CD14-positive monocyte (primary cell): ENCODE measurements around the gene FGF4. TPM values are rescaled to one million over a fixed set of nuclear protein-coding genes. Genes with fewer than 3 reads are reported as not detected.

Source experiments
- DNase-seq, 3 donors: peaks; one replicate each; pipeline ENCODE4 v3.0.0-alpha.2; 2011 to 2022
- H2AFZ ChIP-seq: 2 replicates; pipeline ENCODE4 v1.6.0; 2012; ENCODE audit warnings: mild to moderate bottlenecking, low read depth, low read length, inconsistent platforms; ENCODE audit not compliant: insufficient read depth, poor library complexity, severe bottlenecking
- H3K27ac ChIP-seq, 2 donors: 1 replicate in 1 of 2; 2 replicates in 1 of 2; pipeline ENCODE4 v1.5.1; 2012 to 2013; ENCODE audit warnings: low read length in 2 of 2, control low read depth in 1 of 2, inconsistent platforms in 1 of 2, low read depth in 1 of 2, mild to moderate bottlenecking in 1 of 2
- H3K27me3 ChIP-seq, 2 donors: one replicate each; pipeline versions ENCODE4 v1.6.0 to v1.6.1; 2011 to 2013; ENCODE audit warnings: low read length in 2 of 2; ENCODE audit not compliant: control insufficient read depth in 2 of 2, insufficient read depth in 2 of 2
- H3K36me3 ChIP-seq, 2 donors: replicated peaks in 1 of 2; 1 replicate in 1 of 2; 2 replicates in 1 of 2; pipeline versions ENCODE4 v1.5.1 to v1.6.1; 2012 to 2013; ENCODE audit warnings: low read length in 2 of 2, control low read depth in 1 of 2, inconsistent platforms in 1 of 2, mild to moderate bottlenecking in 1 of 2; ENCODE audit not compliant: insufficient read depth in 2 of 2, control insufficient read depth in 1 of 2
- H3K4me1 ChIP-seq, 2 donors: 1 replicate in 1 of 2; 2 replicates in 1 of 2; pipeline versions ENCODE4 v1.5.1 to v1.6.1; 2012 to 2013; ENCODE audit warnings: low read length in 2 of 2, control low read depth in 1 of 2, inconsistent platforms in 1 of 2, mild to moderate bottlenecking in 1 of 2, moderate library complexity in 1 of 2; ENCODE audit not compliant: insufficient read depth in 2 of 2, control insufficient read depth in 1 of 2
- H3K4me2 ChIP-seq: replicated peaks from 2 replicates; pipeline ENCODE3; 2012; ENCODE audit warnings: low read length, moderate library complexity, mild to moderate bottlenecking; ENCODE audit not compliant: poor library complexity, severe bottlenecking; ENCODE audit errors: extremely low read depth
- H3K4me3 ChIP-seq, 3 experiments: fragments of 200-600 bp in 1 of 3; sonication (generic) in 1 of 3; replicated peaks in 1 of 3; 1 replicate in 2 of 3; 2 replicates in 1 of 3; pipeline ENCODE4 v1.5.1; 2011 to 2013; ENCODE audit warnings: low read length in 3 of 3, mild to moderate bottlenecking in 3 of 3, control low read depth in 2 of 3, low read depth in 2 of 3, inconsistent platforms in 1 of 3, moderate library complexity in 1 of 3
- H3K79me2 ChIP-seq: 2 replicates; pipeline ENCODE4 v1.6.0; 2012; ENCODE audit warnings: mild to moderate bottlenecking, control low read depth, inconsistent platforms, low read length, moderate library complexity; ENCODE audit not compliant: insufficient read depth
- H3K9ac ChIP-seq: 2 replicates; pipeline ENCODE4 v1.6.0; 2017; ENCODE audit warnings: low read length, mild to moderate bottlenecking; ENCODE audit not compliant: insufficient read depth, poor library complexity, severe bottlenecking
- H3K9me3 ChIP-seq, 2 donors: replicated peaks in 1 of 2; 1 replicate in 1 of 2; 2 replicates in 1 of 2; pipeline versions ENCODE4 v1.5.1 to v1.6.1; 2012 to 2013; ENCODE audit warnings: low read length in 2 of 2, control low read depth in 1 of 2; ENCODE audit not compliant: control insufficient read depth in 1 of 2, insufficient read depth in 1 of 2
- H4K20me1 ChIP-seq: 2 replicates; pipeline ENCODE4 v1.6.0; 2012; ENCODE audit warnings: mild to moderate bottlenecking, low read length, control low read depth, moderate library complexity; ENCODE audit not compliant: insufficient read depth
- H3K27ac Mint-ChIP-seq, 7 donors: one replicate each; pipeline ENCODE4 v1.8.0; 2020; ENCODE audit warnings: mild to moderate bottlenecking in 7 of 7, mixed read lengths in 7 of 7, moderate library complexity in 6 of 7, inconsistent platforms in 2 of 7
- H3K27me3 Mint-ChIP-seq, 3 donors: one replicate each; pipeline ENCODE4 v1.8.0; 2021 to 2022; ENCODE audit warnings: low read depth in 3 of 3, mild to moderate bottlenecking in 3 of 3, mixed read lengths in 3 of 3, moderate library complexity in 3 of 3, inconsistent platforms in 1 of 3
- H3K36me3 Mint-ChIP-seq, 2 donors: one replicate each; pipeline ENCODE4 v1.8.0; 2020; ENCODE audit warnings: mixed read lengths in 2 of 2, inconsistent platforms in 1 of 2, mild to moderate bottlenecking in 1 of 2
- H3K4me1 Mint-ChIP-seq: one replicate; pipeline ENCODE4 v1.8.0; 2020; ENCODE audit warnings: mild to moderate bottlenecking, mixed read lengths
- H3K4me3 Mint-ChIP-seq, 2 donors: one replicate each; pipeline ENCODE4 v1.8.0; 2020; ENCODE audit warnings: mild to moderate bottlenecking in 2 of 2, mixed read lengths in 2 of 2, moderate library complexity in 1 of 2
- H3K9me3 Mint-ChIP-seq, 7 donors: one replicate each; pipeline ENCODE4 v1.8.0; 2020 to 2022; ENCODE audit warnings: mixed read lengths in 7 of 7, mild to moderate bottlenecking in 6 of 7, moderate library complexity in 6 of 7, inconsistent platforms in 2 of 7
- WGBS: methylation state at CpG from one replicate; pipeline ENCODE4 v1.1.5; 2013; ENCODE audit warnings: missing lambda C conversion rate; ENCODE audit not compliant: insufficient coverage; 5-methylcytosine and 5-hydroxymethylcytosine counted together
- intact Hi-C, 2 donors: fragments of 100-400 bp; cut with micrococcal nuclease; formaldehyde crosslinking; loops; one replicate each; pipeline versions ENCODE4 v1.15.0 to v1.15.1; 2023
- polyA plus RNA-seq, 3 donors: library from polyadenylated mRNA; depleted of rRNA in 1 of 3; unstranded in 2 of 3; stranded (reverse) in 1 of 3; fragments of 300-500 nt in 2 of 3; fragments of >200 nt in 1 of 3; fragmentation: Illumina TruSeq in 2 of 3; gene quantifications; 1 replicate in 2 of 3; 2 replicates in 1 of 3; pipeline ENCODE4 v1.2.3, GENCODE V29; 2012 to 2021
- TF ChIP-seq, protein P1 (sequence below): fragments of 200-600 bp; IDR thresholded peaks from one replicate; pipeline ENCODE4 v1.8.0; 2022; ENCODE audit warnings: antibody characterized with exemption, mild to moderate bottlenecking

The FGF4 gene
- polyA plus RNA-seq, 3 donors: not detected

DNA sequence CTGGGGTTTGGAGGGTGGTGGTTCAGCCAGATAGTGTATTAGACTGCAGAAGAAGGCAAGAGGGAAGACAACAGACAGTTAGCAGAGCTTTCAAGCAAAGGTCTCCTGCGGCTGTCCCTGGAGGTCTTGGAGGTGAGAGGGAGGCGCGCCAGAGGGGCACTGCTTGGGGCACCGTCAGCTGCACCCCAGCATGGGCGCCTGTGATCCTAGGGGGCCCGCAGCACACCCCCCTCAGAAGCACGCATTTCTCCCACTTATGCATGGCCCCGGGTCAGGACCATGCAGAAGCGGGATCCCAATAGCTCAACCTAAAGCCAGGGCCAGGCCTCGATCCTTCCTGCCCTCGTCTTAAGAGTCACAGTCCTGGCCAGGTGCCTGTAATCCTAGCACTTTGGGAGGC is 26.5 kb downstream of the FGF4 start:
- no peaks in the 10 kb centered on the region for H3K27me3 ChIP-seq
- TF ChIP-seq, protein P1, sequence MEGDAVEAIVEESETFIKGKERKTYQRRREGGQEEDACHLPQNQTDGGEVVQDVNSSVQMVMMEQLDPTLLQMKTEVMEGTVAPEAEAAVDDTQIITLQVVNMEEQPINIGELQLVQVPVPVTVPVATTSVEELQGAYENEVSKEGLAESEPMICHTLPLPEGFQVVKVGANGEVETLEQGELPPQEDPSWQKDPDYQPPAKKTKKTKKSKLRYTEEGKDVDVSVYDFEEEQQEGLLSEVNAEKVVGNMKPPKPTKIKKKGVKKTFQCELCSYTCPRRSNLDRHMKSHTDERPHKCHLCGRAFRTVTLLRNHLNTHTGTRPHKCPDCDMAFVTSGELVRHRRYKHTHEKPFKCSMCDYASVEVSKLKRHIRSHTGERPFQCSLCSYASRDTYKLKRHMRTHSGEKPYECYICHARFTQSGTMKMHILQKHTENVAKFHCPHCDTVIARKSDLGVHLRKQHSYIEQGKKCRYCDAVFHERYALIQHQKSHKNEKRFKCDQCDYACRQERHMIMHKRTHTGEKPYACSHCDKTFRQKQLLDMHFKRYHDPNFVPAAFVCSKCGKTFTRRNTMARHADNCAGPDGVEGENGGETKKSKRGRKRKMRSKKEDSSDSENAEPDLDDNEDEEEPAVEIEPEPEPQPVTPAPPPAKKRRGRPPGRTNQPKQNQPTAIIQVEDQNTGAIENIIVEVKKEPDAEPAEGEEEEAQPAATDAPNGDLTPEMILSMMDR: no peak
- Mint-ChIP-seq H3K9me3 (peaks cover 0 to 3% (median 0%) of the 10 kb centered on the region in 7 donors), H3K4me1 (no peaks in the 10 kb centered on the region), H3K36me3 (no peaks in the 10 kb centered on the region), H3K27ac (no peak overlapping the region), H3K27me3 (peaks cover 8 to 15% (median 10%) of the 10 kb centered on the region in 3 donors), H3K4me3 (no peak overlapping the region)
- intact Hi-C loops: loop anchor here in 1 of 2 donors (10.0 kb wide), 1 partner anchor 56 kb away; no protein-coding TSS in a partner anchor
- 88% methylated on average over 10 of the region's 11 CpGs for WGBS
- no peak overlapping the region for H3K27ac ChIP-seq
- H3K9ac ChIP-seq: no peak overlapping the region
- no peak overlapping the region for H2AFZ ChIP-seq
- H3K36me3 ChIP-seq: no peaks in the 10 kb centered on the region
- no peak for DNase-seq
- H3K4me1 ChIP-seq: no peaks in the 10 kb centered on the region
- no peaks in the 10 kb centered on the region for H3K9me3 ChIP-seq
- no peak overlapping the region for H3K4me2 ChIP-seq
- H3K4me3 ChIP-seq: no peak overlapping the region
- H4K20me1 ChIP-seq: no peaks in the 10 kb centered on the region
- H3K79me2 ChIP-seq: no peaks in the 10 kb centered on the region

DNA sequence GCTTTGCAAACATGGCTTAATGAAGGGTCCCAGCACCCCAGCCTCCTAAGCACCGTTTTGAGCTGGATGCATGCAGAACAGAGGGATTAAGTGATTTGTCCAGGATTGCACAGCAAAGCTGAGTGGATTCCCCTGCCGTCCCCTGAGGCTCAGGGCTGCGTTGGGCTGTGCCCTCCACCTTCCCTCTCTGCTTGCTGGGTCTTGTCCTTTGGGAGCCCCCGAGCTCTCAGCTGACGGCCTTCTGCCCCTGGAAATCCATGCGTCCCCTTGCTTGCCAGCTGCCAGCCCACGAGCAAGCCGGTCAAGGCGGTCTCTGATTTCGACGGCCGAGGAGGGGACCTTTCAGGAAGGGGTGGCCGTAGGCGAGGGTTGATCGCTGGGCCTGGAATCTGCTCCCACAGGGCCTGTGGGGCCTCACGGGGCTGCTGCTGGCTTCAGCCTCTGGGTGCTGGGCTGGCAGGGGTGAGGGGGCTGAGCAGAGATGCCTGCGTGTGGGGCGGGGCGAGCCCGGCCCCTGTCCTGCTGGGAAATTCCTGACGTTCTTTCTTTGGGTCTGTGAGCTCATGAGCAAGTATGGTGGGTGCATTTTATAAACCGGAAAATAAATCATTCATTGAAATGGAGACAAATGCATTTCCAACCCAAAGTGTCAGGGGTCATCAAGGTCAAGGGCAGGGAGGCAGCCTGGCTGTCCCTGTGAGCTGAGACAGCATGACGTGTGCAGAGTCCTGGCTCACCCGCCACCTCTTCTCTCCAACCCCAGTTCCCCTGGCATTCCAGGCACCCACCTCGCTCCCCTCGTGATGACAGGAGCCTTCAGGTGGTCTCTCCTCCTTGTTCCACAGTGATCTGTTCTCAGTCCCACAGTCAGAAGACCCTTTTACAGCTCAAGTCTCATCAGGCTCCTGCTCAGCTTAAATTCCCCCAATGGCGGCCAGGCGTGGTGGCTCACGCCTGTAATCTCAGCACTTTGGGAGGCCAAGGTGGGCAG is 28.1 kb downstream of the FGF4 start:
- Histone ChIP-seq H4K20me1 (no peaks in the 10 kb centered on the region), H3K4me2 (no peak overlapping the region), H3K4me3 (no peak overlapping the region), H3K9ac (no peak overlapping the region), H3K36me3 (no peaks in the 10 kb centered on the region), H3K4me1 (no peaks in the 10 kb centered on the region), H2AFZ (no peak overlapping the region), H3K27me3 (no peaks in the 10 kb centered on the region), H3K27ac (no peak overlapping the region), H3K9me3 (no peaks in the 10 kb centered on the region), H3K79me2 (no peaks in the 10 kb centered on the region)
- peaks cover 0 to 3% (median 0%) of the 10 kb centered on the region in 7 donors for H3K9me3 Mint-ChIP-seq
- 78% methylated on average over 28 of the region's 29 CpGs for WGBS
- H3K36me3 Mint-ChIP-seq: no peaks in the 10 kb centered on the region
- peaks cover 8 to 13% (median 9%) of the 10 kb centered on the region in 3 donors for H3K27me3 Mint-ChIP-seq
- no peaks in the 10 kb centered on the region for H3K4me1 Mint-ChIP-seq
- TF ChIP-seq, protein P1: no peak
- intact Hi-C loops: loop anchor here in 1 of 2 donors (10.0 kb wide), 1 partner anchor 58 kb away; no protein-coding TSS in a partner anchor
- H3K27ac Mint-ChIP-seq: no peak overlapping the region
- no peak for DNase-seq
- H3K4me3 Mint-ChIP-seq: no peak overlapping the region
